Measurements from ENCODE around the gene GSX1. TPM values are rescaled to one million over a fixed set of nuclear protein-coding genes. Genes with fewer than 3 reads are reported as not detected.

GSX1 gene
- total RNA-seq, 2 experiments from 2014 or later = not detected

- no peaks in the 10 kb centered on the region for H3K36me3 Mint-ChIP-seq
- no peak overlapping the region for H3K27ac Mint-ChIP-seq
- no peaks in the 10 kb centered on the region for H3K9me3 Mint-ChIP-seq
- H3K4me1 Mint-ChIP-seq (ENCODE audit: low read depth) = no peaks in the 10 kb centered on the region
- ChIA-PET CTCF (interaction anchor here (0.9 to 1.7 kb wide), 2 partner anchors 47 to 251 kb away, joined by 3 read pairs; no protein-coding TSS in a partner anchor), POLR2A (no interaction called here)
- DNase-seq = no peak
- no peak overlapping the region for H3K4me3 Mint-ChIP-seq
- H3K27me3 Mint-ChIP-seq = peaks cover 24% of the 10 kb centered on the region
- intact Hi-C loops (cut with micrococcal nuclease) = no loop called here
Observed at GRCh38 chr13:27783111-27783510, 9.2 kb upstream of the GSX1 start.

GRCh38 chr13:27788271-27788670 lies 4.0 kb upstream of the GSX1 start:
- peaks cover 30% of the 10 kb centered on the region for H3K4me1 Mint-ChIP-seq (ENCODE audit: low read depth)
- no peak overlapping the region for H3K4me3 Mint-ChIP-seq
- intact Hi-C loops (cut with micrococcal nuclease) = no loop called here
- peaks cover 51% of the 10 kb centered on the region for H3K27me3 Mint-ChIP-seq
- no peak overlapping the region for H3K27ac Mint-ChIP-seq
- no peak for DNase-seq
- CTCF ChIA-PET = interaction anchor here (0.6 to 2.8 kb wide), 5 partner anchors 34 to 1567 kb away, joined by 3 to 11 read pairs (median 3); no protein-coding TSS in a partner anchor
- H3K9me3 Mint-ChIP-seq = no peaks in the 10 kb centered on the region
- peaks cover 4% of the 10 kb centered on the region for H3K36me3 Mint-ChIP-seq
- POLR2A ChIA-PET = no interaction called here

- Mint-ChIP-seq H3K4me1 (ENCODE audit: low read depth) (peaks cover 34% of the 10 kb centered on the region), H3K36me3 (peaks cover 4% of the 10 kb centered on the region), H3K9me3 (no peaks in the 10 kb centered on the region), H3K4me3 (peak overlapping the region; percentile 63), H3K27ac (no peak overlapping the region), H3K27me3 (peaks cover 58% of the 10 kb centered on the region)
- ChIA-PET CTCF (interaction anchor here (0.6 to 2.6 kb wide), 2 partner anchors 37 to 1567 kb away, joined by 3 to 10 read pairs; no protein-coding TSS in a partner anchor), POLR2A (no interaction called here)
- no peak for DNase-seq
- intact Hi-C loops (cut with micrococcal nuclease) = no loop called here
Observed at GRCh38 chr13:27789153-27789494, 3.2 kb upstream of the GSX1 start.

- Mint-ChIP-seq H3K36me3 (peaks cover 4% of the 10 kb centered on the region), H3K4me1 (ENCODE audit: low read depth) (peaks cover 36% of the 10 kb centered on the region), H3K4me3 (peak overlapping the region; percentile 63), H3K27me3 (peaks cover 62% of the 10 kb centered on the region), H3K9me3 (no peaks in the 10 kb centered on the region), H3K27ac (no peak overlapping the region)
- peak; percentile 14 for DNase-seq
- ChIA-PET CTCF (interaction anchor here (1.2 to 2.6 kb wide), 2 partner anchors 37 to 163 kb away, joined by 4 to 10 read pairs; no protein-coding TSS in a partner anchor), POLR2A (no interaction called here)
- intact Hi-C loops (cut with micrococcal nuclease) = loop anchor here (5.0 kb wide), 2 partner anchors 133 to 188 kb away; no protein-coding TSS in a partner anchor
Observed at GRCh38 chr13:27789495-27790303, 2.6 kb upstream of the GSX1 start.

GRCh38 chr13:27790523-27790922 lies 1.8 kb upstream of the GSX1 start:
- ChIA-PET POLR2A (no interaction called here), CTCF (interaction anchor here (1.0 to 2.6 kb wide), 3 partner anchors 36 to 257 kb away, joined by 3 to 10 read pairs (median 4); no protein-coding TSS in a partner anchor)
- intact Hi-C loops (cut with micrococcal nuclease) = loop anchor here (5.0 kb wide), 2 partner anchors 132 to 187 kb away; no protein-coding TSS in a partner anchor
- peaks cover 36% of the 10 kb centered on the region for H3K4me1 Mint-ChIP-seq (ENCODE audit: low read depth)
- H3K4me3 Mint-ChIP-seq = peak overlapping the region; percentile 66
- peaks cover 67% of the 10 kb centered on the region for H3K27me3 Mint-ChIP-seq
- DNase-seq = no peak
- H3K9me3 Mint-ChIP-seq = no peaks in the 10 kb centered on the region
- peaks cover 4% of the 10 kb centered on the region for H3K36me3 Mint-ChIP-seq
- H3K27ac Mint-ChIP-seq = no peak overlapping the region

- no peak for DNase-seq
- H3K27ac Mint-ChIP-seq = no peak overlapping the region
- H3K36me3 Mint-ChIP-seq = peaks cover 4% of the 10 kb centered on the region
- H3K4me1 Mint-ChIP-seq (ENCODE audit: low read depth) = peaks cover 36% of the 10 kb centered on the region
- CTCF ChIA-PET = interaction anchor here (1.0 to 2.6 kb wide), 3 partner anchors 35 to 258 kb away, joined by 3 to 10 read pairs (median 4); no protein-coding TSS in a partner anchor
- intact Hi-C loops (cut with micrococcal nuclease) = loop anchor here (5.0 kb wide), 2 partner anchors 131 to 186 kb away; no protein-coding TSS in a partner anchor
- H3K9me3 Mint-ChIP-seq = no peaks in the 10 kb centered on the region
- POLR2A ChIA-PET = no interaction called here
- H3K4me3 Mint-ChIP-seq = peak overlapping the region; percentile 66
- H3K27me3 Mint-ChIP-seq = peaks cover 72% of the 10 kb centered on the region
Observed at GRCh38 chr13:27791146-27791900, 960 bp upstream of the GSX1 start.

GRCh38 chr13:27791901-27792392 lies 336 bp upstream of the GSX1 start:
- no peak for DNase-seq
- Mint-ChIP-seq H3K4me1 (ENCODE audit: low read depth) (peaks cover 36% of the 10 kb centered on the region), H3K36me3 (peaks cover 4% of the 10 kb centered on the region), H3K27ac (no peak overlapping the region), H3K9me3 (no peaks in the 10 kb centered on the region), H3K4me3 (peak overlapping the region; percentile 66), H3K27me3 (peaks cover 74% of the 10 kb centered on the region)
- intact Hi-C loops (cut with micrococcal nuclease) = loop anchor here (5.0 kb wide), 2 partner anchors 130 to 185 kb away; no protein-coding TSS in a partner anchor
- ChIA-PET CTCF (interaction anchor here (2.6 kb wide), 1 partner anchor 35 kb away, joined by 10 read pairs; no protein-coding TSS in a partner anchor), POLR2A (no interaction called here)

- H3K9me3 Mint-ChIP-seq = no peaks in the 10 kb centered on the region
- CTCF ChIA-PET = interaction anchor here (0.5 to 1.1 kb wide), 3 partner anchors 33 to 420 kb away, joined by 3 to 4 read pairs (median 3); no protein-coding TSS in a partner anchor
Observed at GRCh38 chr13:27793507-27794367, 1.5 kb downstream of the GSX1 start.

GRCh38 chr13:27794368-27794691 lies 2.0 kb downstream of the GSX1 start:
- ChIA-PET CTCF (interaction anchor here (0.6 kb wide), 1 partner anchor 255 kb away, joined by 3 read pairs; no protein-coding TSS in a partner anchor), POLR2A (no interaction called here)
- DNase-seq = no peak
- H3K36me3 Mint-ChIP-seq = peaks cover 4% of the 10 kb centered on the region
- H3K27ac Mint-ChIP-seq = no peak overlapping the region
- intact Hi-C loops (cut with micrococcal nuclease) = loop anchor here (5.0 kb wide), 2 partner anchors 128 to 183 kb away; no protein-coding TSS in a partner anchor
- H3K9me3 Mint-ChIP-seq = no peaks in the 10 kb centered on the region
- H3K4me3 Mint-ChIP-seq = no peak overlapping the region
- peaks cover 32% of the 10 kb centered on the region for H3K4me1 Mint-ChIP-seq (ENCODE audit: low read depth)
- peaks cover 76% of the 10 kb centered on the region for H3K27me3 Mint-ChIP-seq

More at GRCh38 chr13:27793507-27794367, 1.5 kb downstream of the GSX1 start:
- POLR2A ChIA-PET = no interaction called here
- no peak for DNase-seq
- intact Hi-C loops (cut with micrococcal nuclease) = loop anchor here (5.0 kb wide), 2 partner anchors 129 to 184 kb away; no protein-coding TSS in a partner anchor
- Mint-ChIP-seq H3K27me3 (peaks cover 78% of the 10 kb centered on the region), H3K4me1 (ENCODE audit: low read depth) (peaks cover 36% of the 10 kb centered on the region), H3K27ac (no peak overlapping the region), H3K36me3 (peaks cover 4% of the 10 kb centered on the region), H3K4me3 (no peak overlapping the region)

- POLR2A ChIA-PET = no interaction called here
- CTCF ChIA-PET = interaction anchor here (2.8 kb wide), 1 partner anchor 31 kb away, joined by 15 read pairs; no protein-coding TSS in a partner anchor
Observed at GRCh38 chr13:27794921-27795717, 2.8 kb downstream of the GSX1 start.

More at GRCh38 chr13:27794921-27795717, 2.8 kb downstream of the GSX1 start:
- Mint-ChIP-seq H3K9me3 (no peaks in the 10 kb centered on the region), H3K4me1 (ENCODE audit: low read depth) (peaks cover 29% of the 10 kb centered on the region), H3K27ac (no peak overlapping the region), H3K36me3 (peaks cover 4% of the 10 kb centered on the region), H3K27me3 (peaks cover 81% of the 10 kb centered on the region), H3K4me3 (no peak overlapping the region)
- no peak for DNase-seq
- intact Hi-C loops (cut with micrococcal nuclease) = loop anchor here (5.0 kb wide), 2 partner anchors 127 to 182 kb away; no protein-coding TSS in a partner anchor
